UCSD-AML1 (cell line): ENCODE data around the gene BRAT1.
A peak's percentile ranks its signal among the peaks of the same experiment; 100 is the strongest.

Source experiments
- DNase-seq: peaks from one replicate; lab custom pipeline; 2025; ENCODE audit not compliant: unreplicated experiment; lab: John Stamatoyannopoulos, UW

Gene BRAT1

DNA sequence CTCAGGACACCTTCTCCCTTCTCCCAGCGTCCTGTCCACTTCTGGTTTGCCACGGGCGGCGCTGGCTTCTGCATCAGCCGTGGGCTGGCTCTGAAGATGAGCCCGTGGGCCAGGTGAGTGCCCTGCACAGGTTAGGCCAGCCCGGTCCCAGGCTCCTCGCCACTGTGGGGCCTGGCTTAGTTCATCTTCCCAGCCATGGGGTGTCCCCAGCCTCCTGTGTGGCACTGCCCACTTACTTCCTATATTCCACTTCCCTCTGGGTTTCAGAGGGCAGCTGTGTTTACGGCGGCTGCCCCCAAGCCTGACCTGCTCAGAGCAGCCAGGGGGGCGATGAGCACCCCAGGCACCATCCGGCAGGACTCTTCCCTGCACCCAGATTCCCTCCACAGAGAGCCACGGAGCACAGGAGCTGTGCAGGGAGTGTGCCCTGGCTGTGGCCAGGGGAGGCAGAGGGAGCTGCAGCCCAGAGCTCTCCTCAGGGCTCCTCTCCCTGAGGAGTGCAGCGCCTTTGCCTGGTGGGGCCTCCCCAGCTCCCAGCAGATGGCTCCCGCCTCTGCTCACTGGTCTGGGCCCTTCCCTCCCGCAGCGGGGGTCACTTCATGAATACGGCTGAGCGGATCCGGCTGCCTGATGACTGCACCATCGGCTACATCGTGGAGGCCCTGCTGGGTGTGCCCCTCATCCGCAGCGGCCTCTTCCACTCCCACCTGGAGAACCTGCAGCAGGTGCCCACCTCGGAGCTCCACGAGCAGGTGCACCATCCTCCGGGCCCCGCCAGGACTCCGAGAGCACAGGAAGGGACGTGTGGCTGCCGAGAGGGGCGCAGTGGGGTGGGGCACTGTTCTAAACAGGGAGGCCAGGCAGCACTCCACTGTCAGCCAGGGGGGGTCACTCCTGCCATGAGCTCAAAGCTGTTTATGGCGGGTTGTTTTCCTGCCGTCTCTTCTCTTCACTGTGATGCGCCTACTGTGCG is 29.4 kb downstream of the BRAT1 start:
- DNase-seq, result no peak

DNA sequence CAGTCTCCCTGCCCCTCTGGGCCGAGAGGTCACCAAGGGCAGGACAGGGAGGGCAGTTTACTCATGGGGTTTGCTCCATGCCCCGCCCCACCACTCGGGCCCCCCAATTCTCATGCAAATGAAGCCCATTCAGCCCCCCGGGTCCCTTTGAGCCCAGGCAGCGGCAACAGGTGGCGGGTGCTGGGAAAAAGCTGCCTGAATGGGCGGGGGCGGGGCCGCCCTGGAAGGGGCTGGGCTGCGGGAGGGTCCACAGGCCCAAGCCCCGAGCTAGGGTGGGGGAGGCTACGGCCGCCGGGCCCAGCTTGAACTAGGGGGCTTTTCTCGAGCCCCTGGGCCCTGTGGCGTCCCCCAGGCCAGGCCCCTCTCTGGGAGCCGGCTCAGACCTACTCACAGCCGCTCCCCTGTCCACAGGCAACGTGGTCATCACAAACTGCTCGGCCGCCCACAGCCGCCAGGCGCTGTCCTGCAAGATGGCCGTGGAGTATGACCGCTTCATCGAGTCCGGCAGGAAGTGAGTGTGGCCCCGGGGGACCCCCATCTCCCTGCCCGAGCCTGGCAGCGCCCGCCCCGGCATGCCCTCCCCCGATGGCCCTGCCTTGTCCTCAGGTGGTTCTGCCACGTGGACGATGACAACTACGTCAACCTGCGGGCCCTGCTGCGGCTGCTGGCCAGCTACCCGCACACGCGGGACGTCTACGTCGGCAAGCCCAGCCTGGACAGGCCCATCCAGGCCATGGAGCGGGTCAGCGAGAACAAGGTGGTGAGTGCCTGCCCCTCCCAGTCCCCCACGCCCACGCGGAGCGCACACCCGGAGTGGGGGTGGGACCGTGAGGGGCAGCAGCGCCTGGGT is 30.3 kb downstream of the BRAT1 start:
- DNase-seq, result no peak

- DNase-seq, result no peak
Observed at GRCh38 chr7:2523941-2524807, 31.1 kb downstream of the BRAT1 start.

GRCh38 chr7:2523461-2523936 is 31.8 kb downstream of the BRAT1 start:
- no peak for DNase-seq

DNA sequence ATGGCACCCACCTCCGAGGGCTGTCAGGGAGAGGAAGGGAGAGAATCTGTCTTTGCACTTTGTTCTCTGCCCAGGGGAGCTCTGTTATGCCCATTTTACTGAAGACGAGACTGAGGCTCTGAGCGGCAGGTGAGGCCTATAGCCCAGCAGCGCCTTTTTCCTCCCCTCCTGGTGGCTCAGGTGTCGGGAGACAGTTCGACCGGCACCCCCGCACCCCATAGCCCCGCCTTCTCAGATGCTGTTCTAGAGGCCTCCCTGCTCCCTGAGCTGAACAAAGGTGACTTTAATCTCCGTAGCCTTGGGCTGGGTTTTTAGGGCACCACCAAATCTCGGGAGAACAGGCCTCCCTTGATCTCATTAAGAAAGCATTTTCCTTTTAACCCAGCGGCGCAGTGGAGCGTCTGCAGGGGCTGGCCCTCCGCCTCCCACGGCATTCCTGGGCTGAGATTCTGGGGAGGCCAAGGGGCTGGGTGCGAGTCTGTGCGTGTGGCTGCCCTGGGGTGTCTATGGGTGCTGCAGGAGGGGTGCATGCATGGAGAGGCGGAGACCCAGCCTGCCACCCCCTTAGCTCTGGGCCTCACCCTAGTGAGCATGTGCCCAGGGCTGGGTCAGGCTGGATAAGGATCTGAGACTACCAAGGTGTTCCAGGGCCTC is 32.4 kb downstream of the BRAT1 start:
- no peak for DNase-seq

DNA sequence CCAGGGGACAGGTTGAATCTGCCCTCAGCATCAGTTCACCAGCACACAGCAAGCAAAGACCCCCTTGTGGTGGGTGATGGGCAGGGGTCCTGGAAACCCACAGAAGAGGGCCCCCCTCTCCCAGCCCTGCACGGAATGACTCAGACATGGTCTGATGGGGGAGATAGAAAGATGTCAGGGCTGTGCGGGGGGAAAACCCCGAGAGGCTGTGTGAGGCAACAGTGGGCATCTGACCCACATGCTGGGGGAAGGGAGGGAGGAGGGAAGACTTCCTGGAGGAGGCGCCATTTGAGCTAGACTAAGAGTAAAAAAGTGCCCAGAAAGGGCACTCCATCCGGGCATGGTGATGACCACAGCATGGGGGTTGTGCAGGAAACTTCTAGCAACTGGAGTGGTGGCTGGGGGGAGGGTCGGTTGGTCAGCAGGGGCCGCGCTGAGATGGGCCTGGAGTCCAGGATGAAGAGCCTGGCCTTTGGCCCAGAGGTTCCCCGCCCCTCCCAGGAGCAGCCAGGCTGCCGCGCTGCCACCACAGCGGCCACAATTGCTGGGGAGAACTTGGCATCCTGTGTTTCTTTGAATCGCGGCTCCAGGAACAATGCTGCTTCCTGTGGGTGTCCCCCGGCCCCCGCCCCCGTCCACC is 33.3 kb downstream of the BRAT1 start:
- DNase-seq, result peak; percentile 68

DNA sequence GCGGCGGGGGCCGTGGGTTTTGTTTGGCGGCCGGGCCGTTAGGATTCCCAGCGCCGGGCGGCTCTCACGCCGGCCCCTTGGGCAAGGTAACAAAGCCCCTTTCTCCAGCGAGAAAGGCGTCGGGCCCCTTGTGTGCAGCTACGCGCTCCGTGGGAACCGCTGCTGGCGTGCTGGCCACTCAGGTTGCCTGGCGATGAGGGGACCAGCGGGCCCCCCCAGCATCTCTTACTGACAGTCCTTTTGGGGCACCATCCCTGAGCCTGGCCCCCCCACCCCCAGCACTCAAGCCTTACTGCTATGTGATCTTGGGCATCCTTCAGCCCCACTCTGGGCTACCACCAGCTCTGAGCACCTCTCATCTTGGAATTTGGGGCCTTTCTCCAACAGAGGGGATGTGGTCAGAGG is 34.0 kb downstream of the BRAT1 start:
- no peak for DNase-seq

GRCh38 chr7:2520761-2521290 is 34.5 kb downstream of the BRAT1 start:
- no peak for DNase-seq

DNA sequence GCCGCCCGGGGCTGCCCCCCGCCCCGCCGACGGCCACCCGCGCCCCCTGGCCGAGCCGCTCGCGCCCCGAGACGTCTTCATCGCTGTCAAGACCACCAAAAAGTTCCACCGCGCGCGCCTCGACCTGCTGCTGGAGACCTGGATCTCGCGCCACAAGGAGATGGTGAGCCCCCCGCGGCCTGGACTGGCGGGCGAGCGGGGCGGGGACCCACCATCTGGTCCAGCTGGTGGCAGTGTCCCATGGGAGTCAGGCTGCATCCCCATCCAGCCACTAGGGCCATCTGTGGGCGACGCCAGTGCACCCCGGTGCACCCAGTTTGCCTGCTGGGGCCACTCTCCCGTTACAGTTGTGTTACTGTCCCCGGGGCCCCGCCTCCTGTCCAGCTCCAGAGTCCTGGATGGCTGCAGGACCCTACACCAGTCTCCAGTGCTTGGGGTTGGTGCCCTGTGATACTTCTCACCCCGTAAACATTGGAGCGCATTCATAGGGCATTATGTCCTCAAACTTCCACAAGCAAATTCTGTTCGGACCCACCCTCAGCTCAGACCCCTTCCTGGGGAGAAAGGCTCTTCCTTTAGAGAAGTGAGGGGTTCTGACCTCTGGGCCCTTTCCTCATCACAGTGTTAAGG is 35.1 kb downstream of the BRAT1 start:
- DNase-seq, result peak; percentile 20

DNA sequence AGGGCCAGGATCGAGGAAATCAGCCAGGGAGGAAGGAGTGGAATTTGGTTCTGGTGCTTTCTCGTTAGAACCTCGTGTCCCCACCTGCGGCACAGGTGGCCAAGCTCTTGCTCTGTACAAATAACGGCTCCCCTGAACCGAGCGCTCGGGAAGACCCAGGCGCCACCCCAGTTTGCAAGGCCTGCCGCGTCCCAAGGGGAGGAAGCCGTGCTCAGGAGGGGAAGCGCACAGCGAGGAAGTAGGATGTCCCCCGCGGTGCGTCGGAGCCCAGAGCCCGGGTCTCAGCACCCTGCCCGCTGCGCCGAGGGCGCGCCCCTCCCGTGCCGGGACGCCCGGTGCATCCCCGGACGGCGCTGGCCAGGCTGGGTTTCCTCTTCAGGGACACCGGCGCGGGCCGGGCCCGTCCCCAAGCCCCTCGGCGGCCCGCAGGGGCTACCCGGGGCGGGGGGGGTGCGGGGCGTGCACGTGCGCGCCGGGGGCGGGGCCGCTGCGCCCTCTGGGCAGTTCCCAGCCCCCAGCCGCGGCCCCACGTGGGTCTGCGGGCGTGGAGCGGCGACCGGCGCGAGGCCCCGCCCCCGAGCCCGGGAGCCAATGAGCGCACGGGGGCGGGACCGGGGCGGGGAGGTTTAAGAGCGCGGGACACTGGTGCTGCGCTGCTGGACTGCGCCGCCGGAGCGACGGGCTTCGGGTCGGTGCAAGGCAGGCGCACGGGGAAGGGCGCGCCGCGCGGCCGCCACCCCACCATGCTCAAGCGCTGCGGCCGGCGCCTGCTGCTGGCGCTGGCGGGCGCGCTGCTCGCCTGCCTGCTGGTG is 36.0 kb downstream of the BRAT1 start, which contains the start of gene LFNG:
LFNG (plus strand) TSS at position 656 of the 812 bp plus-strand sequence; CDS start at position 744, 88 bp downstream.
- peak; percentile 84 for DNase-seq

GRCh38 chr7:2518737-2519118 is 36.6 kb downstream of the BRAT1 start:
- no peak for DNase-seq

GRCh38 chr7:2517678-2518507 is 37.4 kb downstream of the BRAT1 start:
- DNase-seq, result no peak

DNA sequence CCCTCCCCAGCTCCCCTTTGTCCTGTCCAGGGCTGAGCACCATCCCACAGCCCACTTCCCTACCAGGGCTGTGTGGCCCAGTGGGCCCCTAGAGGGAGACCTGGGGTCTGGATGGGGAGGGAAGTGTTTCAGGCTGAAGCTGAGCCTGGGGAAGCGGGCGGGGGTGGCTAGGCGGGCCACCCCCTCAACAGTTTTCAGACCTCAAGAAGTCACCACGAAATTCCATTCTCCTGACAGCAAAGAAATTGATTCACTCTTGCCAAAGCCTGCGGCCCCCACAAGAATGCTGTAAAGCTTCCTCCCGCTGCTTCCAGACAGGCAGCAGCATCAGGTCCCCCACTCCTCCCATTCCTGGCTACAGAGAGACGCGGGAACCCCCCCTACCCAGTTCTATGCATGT is 38.3 kb downstream of the BRAT1 start:
- no peak for DNase-seq

GRCh38 chr7:2516194-2516555 is 39.1 kb downstream of the BRAT1 start:
- no peak for DNase-seq

DNA sequence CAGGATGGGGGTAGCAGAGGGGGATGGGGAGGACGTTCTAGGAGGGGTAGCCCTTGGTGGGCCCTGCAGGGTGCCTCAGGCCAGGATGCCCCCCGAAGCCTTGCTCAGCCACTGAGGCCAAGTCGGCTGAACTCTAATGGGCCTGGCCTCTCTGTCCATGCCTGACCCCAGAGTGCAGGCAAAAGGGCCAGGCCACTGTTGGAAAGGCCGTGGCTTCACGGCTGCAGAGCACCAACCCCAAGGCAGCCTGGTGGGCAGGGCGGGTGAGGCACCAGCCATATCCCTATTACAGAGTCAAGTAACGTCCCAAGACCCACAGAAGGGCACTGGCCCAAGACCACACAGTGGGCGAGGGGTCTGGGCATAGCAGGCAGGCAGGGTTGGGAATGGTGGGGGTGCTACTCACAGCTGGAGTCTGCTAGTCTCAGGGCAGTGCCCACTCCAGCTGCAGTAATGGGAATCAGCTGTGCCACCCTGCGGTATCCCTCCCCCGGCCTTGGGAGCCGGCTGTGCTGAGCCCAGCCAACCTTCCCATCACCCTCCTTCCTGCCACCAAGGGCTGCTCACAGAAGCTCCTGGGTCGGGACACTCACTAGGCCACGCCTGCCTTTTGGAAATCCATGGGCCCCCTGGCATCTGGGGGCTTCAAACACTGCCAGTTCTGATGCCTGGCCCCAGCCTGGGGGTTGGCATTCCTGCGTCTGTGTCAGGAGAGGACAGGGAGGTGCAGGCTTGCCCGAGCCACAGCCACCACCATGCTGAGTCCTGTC is 39.7 kb downstream of the BRAT1 start:
- DNase-seq, result no peak
